T-helper 9 cell (primary cell): Measurements from ENCODE around the gene NAPB.

Source experiments
- DNase-seq: peaks from one replicate; pipeline ENCODE4 v3.0.0-alpha.2; 2020

NAPB gene

DNA sequence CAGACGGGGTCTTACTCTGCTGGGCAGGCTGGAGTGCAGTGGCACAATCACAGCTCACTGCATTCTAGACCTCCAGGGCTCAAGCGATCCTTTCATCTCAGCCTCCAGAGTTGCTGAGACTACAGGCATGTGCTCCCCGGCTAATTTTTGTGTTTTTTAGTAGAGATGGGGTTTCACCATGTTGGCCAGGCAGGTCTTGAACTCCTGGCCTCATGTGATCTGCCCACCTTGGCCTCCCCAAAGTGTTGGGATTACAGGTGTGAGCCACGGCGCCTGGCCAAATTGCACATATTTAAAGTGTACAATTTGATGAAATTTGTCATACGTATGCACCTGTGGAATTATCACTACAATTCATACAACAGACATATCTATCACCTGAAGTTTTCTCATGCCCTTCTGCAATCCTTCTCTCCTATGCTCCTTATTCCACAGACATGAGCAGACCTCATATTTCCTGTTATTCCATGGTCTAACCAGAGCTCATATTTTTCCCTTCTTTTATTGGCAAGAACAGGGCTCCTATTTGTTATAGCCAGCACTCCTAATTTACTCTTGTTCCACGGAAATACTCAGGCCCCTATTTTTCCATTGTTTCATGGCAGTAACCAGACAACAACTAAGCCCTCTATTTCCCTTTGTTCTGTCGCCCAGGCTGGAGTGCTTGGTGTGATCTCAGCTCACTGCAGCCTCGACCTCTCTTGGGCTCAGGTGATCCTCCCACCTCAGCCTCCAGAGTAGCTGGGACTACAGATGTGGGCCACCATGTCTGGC lies 16.0 kb upstream of the NAPB start:
- no peak for DNase-seq

DNA sequence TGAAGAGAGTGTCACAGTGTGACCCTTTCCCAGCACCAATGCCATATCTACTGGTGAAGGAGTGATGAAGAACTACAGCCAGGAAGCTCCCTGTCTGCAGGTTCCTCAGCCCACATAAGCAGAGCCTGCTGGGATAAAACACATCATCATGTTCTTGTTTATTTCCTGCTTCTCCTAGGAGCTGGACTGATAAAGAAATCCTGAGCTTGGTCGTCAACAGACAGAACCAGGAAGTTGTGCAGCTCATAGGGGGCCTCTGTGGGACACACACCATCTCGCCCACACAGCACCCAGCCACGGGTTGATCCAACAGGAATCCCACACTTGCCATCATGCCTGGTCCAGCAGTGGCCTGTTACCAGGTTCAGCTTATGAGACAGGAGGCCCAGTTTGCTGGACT lies 15.4 kb upstream of the NAPB start:
- DNase-seq = no peak

DNA sequence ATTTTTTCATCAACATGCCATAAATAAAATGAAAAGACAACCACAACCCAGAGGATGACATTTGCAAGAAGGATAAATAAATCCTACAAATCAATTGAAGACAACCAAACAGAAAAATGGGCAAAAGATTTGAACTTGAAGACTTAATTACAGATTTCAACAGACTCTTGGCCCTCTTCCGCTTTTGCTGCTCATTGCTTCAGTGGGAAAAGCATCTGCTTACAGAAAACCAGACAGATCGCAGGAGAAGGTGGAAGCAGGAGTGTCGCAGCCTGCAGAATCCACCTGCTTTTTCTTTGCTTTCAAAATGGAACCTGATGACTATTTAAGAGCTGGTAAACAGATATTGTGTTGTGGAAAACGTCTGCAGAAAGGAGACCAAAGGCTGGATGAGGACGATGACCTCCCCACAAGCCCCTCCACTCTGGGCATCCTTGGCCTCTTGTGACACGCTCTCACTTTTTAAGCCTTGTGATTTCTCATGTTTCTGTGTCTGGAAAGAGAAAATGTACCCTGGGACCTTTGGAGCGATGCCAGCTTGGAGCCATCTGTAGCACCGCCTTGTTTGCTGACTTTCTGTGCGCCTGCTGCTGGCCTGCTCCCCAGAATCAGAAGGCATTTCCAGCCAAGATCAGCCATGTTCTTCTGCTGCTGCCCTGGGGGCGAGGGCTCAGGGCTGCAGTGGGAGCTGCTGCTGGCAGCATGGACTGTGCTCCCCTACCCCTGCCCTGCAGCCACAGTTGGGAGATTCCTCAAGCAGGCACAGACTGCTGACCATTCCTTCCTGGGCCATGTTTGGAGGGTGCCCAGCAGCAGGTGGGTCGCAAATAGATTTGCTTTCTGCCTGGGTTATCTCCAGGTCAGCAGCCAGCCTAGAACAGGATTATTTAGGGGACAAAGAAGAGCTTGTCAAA lies 14.6 kb upstream of the NAPB start:
- DNase-seq = no peak

DNA sequence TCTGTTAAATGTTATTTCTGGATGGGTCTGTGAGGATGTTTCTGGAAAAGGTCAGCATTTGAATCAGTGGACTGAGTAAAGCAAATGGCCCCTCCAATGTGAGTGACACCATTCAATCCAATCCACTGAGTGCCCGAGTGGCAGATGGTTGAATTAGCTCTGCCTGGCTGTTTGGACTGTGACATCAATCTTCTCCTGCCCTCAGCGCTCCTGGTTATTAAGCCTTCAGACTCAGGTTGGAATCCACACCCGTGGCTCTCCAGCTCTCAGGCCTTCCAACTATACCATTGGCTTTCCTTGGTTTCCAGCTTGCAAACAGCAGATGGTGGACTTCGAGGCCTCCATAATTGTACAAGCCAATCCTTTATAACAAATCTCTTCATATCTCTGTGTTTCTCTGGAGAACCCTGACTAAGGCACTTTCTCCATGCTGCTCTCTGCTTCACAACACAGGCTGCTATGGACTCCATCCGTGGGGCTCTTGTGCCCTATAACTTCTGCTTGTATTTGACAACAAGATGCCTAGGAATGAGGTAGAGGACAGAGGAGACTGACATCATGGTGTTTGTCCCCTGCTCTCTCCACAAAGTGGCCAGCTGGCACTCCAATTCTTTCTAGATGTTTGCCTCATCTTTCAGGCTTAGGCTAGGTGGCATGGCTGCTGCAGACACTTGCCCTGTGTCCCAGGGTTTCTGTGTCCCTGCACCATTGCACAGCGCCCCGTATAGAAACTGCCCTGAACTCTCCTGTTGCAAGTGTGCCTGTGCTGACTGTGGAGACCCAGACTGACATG lies 13.4 kb upstream of the NAPB start:
- DNase-seq = no peak

DNA sequence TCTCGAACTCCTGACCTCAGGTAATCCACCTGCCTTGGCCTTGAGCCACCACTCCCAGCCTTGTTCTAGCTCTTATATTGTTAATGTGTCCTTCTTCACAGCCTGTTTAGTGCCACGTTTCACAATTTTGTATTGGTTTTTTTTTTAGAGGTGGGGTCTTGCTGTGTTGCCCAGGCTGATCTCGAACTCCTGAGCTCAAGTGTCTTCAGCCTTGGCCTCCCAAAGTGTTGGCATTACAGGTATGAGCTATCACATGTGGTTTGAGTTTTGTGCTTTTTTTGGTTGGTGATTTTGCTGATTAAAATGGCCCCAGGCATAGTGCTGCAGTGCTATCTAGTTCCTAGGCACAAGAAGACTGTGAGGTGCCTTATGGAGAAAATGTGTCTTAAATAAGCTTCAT lies 12.3 kb upstream of the NAPB start:
- DNase-seq = no peak

DNA sequence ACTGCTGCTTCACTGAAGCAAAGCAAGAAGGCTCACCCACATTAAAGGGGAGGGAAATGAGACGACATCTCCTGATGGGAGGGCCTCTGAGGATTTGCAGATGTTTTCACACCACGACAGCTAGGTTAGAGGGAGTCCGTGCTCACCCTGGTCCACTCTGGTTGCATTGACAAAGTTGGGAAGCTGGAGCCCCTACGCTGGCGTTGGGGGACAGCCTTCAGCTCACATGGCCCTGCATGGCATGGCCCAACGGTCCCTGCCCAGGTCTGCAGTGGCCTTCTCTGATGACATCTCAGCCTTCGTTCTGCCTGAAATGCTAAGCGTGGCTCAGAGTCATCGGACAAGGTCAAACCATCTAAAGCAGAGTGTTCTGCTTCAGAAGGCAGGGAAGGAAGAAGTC lies 3.8 kb upstream of the NAPB start:
- DNase-seq = no peak

DNA sequence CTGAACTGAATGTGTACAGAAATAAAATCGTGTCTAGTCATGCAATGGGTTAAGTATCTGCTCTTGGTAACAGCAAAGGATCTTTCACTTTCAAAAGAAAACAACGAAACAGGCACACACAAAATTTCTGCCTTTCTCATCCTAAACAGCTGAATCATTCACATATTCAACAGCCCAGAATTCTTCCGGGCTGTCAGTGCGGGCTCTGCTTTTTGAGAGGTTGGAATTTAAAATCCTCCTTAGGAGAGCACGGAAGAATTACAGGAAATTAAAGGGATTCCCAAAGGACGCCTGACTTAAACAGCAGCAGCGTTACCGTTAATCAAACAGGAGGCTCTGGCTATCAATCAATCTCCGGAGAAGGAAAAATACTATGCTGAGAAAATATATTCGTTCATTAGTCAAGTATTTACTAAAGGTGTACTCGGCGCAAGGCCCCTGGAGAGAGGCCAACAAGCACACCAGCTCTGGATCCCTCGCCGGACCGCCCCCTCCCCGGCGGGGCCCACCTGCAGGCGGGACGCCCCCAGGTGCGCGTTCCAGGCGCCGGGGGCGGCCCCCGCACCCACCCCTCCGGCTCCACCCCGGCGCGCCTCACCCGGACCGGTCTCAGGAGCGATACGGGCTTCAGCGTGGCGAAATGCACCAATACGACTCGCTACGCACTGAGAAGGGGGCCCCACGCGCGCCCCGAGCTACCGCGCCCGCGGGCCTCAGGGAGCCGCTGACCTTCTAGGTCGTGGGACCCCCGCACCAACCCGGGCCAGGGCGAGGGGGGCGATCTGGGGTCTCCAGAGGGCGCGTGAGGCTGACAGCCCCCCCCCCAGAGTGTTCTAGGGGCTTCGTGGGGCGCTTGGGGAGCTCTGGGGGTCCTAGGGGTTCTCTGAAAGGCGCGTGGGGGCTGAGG lies 1.0 kb downstream of the NAPB start:
- peak; percentile 38 for DNase-seq

DNA sequence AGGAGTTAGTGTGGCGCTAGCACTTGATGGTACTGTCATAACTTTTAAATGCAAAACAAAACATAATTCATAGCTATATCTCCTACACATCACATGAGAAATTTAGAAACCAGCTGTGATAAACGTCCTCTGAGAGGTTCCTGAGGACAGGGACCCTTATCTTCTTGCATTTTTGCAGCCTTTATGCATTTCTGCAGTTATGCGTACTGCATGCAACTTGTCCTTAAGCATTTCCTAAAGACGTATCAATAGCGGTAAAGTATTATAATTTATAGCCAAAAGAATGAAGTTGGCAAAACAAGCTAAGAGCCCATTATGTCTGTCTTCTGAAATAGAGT lies 1.7 kb downstream of the NAPB start:
- no peak for DNase-seq

DNA sequence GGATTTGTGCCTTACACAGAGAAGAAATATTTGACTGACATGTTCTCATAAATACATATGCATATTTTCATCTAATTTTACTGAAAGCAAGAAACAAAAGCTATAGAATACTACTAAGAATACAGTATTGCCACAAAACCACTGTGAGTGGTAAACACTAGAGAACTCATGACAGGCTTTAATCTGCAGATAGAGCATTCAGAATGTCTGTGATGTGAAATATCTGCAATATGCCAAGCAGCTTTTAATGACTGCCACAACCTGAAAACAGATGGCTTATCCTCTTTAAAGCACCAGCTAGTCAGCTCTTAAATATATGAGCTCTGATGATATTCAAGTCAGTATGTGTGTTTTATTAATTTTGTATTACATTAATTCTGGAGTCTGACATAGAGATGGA lies 3.4 kb downstream of the NAPB start:
- no peak for DNase-seq

DNA sequence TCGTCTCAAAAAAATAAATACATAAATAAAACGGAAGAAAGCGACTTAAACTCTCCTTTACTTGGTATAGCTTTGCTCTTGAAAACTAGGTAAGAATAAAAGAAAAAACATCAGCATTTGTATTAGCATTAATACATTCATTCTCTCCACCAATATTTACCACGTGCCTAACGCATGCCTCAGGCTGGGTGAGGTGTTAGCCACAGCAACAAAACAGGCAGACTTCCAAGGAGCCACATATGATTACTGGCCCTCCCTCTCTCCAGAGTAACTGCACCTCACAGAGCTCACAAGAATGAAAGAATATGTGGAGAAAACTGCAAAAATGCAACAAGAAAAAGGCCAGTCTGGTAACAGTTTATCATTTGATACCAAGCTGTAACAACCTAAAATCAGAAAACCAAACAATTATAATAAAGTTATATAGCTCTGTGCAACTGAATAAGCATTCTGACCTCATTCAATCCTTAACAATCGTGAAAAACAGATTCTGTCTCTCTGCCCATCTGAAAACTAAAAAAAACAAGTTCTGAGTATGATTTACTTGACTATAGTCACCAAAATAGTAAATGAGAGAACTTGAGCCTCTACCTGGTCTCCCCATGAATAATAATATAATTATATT lies 5.2 kb downstream of the NAPB start:
- DNase-seq = no peak

DNA sequence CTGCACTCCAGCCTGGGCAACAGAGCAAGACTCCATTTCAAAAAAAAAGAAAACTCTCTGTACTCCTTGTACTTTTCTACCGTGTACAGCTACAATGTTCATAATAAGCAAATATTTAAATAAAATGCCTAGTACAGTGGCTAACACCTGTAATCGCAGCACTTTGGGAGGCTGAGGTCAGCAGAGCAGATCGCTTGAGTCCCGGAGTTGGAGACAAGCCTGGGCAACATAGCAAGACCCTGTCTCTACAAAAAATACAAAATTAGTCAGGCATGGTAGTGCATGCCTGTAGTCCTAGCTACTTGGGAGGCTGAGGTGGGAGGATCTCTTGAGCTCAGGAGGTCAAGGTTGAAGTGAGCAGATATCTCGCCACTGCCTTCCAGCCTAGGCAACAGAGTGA lies 5.7 kb downstream of the NAPB start:
- no peak for DNase-seq

DNA sequence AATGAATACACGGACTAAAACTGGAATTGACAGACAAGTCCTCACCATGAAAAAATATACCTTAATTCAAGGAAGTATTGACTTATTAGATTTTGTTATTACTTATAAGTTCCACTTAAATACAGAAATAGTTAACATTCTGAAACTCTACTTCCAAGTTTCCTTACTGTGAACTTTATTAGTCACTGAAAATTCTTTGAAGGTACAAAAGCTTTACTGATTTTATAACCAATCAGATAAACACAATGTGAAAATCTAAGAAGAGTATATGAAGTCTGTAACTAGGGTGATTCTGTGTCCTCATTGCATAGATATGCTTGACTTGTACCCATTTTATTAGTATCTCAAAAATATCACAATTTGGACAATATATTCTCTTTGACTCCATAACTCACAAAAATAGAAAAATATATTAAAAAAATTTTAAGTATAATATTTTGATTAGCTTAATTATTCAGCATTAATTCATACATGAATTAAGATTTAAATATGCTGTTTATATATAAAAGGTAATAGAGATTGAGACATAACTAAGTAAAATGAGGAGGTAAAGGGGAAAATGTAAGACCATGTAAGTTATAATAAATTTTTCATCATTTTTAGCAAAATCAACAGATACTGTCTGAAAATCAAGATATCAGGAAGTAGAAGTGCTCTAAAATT lies 6.6 kb downstream of the NAPB start:
- DNase-seq = no peak

DNA sequence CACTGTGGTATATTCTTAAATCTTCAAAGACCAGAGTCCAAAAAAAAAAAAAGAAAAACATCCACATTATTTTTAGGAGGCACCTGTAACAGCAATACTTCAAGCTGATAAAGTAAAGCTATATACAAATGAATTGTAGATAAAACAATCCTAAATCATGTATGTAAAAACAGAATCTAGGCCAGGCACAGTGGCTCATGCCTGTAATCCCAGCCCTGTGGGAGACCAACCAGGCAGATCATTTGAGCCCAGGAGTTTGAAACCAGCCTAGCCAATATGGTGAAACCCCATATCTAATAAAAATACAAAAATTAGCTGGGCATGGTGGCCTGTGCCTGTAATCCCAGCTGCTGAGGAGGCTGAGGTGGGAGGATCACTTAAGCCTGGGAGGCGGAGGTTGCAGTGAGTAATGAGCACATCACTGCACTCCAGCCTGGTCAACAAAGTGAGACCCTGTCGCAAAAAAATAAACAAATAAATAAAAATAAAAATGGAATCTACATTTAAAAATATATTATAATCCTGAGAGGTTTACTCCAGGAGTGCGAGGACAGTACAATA lies 7.3 kb downstream of the NAPB start:
- DNase-seq = no peak

DNA sequence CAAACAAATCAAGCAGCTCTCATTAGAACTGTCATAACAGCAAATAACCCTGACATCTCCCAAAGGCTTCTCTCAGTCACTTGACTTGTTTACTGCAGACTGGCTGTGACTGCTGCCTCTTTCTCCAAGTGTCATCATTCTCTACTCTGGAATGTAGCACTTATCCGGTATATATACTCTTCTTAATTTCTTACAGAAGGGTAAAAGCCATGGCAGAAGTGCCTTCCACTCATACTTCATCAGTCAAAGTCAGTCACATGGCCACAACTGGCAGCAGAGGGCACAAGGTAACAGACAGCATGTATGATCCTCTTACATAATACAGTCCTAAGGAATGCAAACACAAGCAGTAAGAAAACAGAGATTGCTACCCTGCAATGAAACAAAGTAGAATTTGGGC lies 9.3 kb downstream of the NAPB start:
- DNase-seq = no peak

DNA sequence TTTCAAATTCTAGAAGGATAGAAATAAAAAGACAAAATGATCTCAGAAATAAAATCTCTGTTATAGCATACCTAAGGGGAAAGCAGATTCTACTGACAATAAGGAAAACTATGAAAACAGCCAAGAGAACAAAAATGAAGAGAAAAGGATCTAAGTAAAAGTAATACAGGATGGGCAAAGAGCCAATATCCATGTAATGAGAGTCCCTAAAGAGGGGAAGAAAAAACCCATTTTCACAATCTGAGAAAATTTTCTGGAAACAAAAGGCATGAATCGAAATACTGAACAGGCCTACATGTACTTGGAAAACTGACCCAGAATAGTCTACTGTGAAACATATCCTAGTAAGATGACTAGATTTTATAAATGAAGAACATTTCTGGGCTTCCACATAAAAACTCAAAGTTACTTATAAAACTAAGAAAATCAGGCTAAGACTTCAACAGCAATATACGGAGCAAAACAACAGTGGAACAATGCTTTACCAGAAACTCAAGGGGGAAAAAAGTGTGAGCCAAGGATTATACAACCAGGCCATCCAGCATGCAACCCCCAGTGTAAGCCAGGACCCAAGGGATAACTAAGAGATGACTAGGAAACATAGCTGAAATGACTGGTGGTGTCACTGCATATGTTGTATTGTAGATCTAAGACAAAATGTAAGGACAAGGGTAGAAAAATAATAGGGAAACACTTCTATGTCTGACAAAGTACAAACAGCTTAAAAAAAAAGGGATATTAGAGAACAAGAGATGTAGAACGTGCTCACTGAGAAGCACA lies 10.2 kb downstream of the NAPB start:
- DNase-seq = no peak

DNA sequence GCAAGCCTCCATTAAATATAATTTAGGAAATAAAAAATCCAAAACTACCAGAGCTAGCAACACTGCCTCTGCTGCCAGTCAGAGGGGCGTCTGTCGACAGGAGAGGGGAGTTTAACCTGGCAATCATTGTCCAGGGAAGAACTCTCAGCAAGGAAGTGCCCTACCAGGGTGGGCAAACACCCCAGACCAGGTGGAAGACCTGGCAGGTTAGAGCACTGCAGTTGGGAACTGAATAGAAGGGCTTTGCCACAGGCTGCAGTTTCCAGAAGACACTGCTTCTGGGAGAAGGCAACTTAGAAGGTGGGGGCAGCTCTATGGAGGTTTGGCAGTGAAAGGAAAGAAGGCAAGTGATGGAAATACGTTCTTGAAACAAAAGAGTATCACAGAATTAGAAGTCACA lies 11.5 kb downstream of the NAPB start:
- DNase-seq = no peak

DNA sequence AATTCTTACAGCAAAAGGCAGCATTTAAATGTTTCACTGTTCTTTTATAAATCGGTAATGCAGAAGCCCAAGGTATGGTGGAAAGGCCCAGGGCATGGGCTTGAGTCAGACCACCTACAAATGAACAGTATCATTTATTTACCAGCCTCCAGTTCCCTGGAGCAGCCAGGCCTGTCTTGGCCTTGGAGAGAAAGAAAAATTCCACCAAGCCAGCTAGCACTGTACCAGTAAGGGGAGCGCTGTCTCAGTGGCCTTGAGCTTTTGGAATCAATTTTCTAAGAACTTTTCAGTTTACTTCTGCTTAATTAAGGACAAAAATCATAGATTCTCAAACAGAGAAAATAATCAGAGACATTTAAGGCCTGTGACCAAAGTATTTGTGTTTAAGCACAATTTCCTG lies 12.3 kb downstream of the NAPB start:
- DNase-seq = no peak

DNA sequence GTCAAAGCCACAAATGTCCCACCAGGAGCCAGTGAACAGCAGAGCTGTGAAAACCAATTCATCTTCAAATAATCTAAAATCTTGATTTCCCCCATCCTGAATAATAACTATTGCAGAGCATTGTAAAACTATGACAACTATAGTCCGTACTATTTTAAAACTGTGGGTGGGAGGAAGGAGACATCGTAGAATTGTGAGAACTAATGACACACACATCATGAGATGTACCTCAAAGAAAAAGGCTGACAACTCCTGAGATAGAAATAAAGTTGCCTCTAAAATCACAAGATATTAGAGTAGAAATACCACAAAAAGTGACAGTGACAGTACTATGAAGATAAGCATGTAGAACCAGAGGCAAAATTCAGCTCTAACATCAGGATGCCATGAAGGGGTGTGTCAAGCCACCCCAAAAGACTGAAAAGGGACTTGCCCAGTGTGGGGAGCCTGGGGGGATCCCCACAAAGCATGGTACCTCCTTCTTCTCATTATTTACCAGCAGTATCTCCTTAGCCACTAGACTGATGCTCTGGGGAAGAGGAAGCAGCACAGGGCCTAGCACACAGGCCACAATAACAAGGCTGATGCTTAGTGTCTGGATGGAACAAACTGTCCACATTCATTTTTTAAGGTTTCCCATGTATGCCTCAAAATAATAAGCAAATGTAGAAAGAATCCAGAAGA lies 13.4 kb downstream of the NAPB start:
- no peak for DNase-seq

DNA sequence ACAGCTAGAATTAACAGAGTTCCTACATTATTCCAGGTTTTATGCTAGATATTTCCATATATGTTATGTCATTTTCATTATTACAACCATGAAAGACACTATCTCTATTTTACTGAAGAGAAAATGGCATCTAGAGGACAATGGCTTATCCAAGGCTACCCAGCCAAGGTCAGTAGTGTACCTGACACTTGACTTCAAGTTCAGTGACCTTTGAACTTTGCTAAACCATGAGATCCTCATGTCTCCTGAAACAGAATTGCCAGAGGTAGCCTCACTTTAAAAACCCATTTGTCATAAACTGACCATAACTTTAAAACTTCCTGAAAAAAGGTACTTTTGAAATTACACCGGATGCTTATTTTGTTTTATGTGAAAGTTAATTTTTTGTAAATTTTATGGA lies 14.4 kb downstream of the NAPB start:
- DNase-seq = no peak

DNA sequence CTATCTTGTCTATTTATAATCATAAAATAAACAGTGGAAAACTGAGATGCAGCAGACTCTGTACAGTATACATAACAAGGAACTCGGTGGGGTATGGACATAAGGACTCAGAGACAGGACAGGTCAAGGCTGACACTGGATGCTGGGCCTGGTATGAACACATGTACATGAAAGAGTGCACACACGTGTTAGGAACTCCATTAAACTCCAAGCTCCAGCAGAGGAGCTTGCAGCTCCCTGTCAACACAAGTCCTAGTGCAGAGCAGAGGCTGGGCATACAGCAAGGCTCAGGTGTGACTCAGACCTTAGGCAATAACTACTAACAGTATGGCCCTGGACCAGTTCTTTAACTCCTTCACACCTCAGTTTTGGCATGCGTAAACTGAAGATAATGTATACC lies 17.1 kb downstream of the NAPB start:
- no peak for DNase-seq
